IMR-90 (cell line): ENCODE measurements around the gene ZBTB39. TPM values are rescaled to one million over a fixed set of nuclear protein-coding genes. Genes with fewer than 3 reads are reported as not detected.

Source experiments
- ATAC-seq: fragments of 200-7000 bp; cut with Tn5 transposase; 2 replicates; pipeline ENCODE4 v1.9.1; 2020; ENCODE audit warnings: low read depth, mild to moderate bottlenecking, moderate library complexity
- BruUV-seq: library from RNA; stranded (reverse); fragments of 400-500 nt; replicated peaks from 2 replicates; lab custom pipeline; 2021; lab: Mats Ljungman, UMichigan
- CTCF ChIA-PET: fragments of 300-600 bp; formaldehyde crosslinking; extraction: SDS; loops from one replicate; lab custom pipeline; 2021; ENCODE audit warnings: antibody characterized with exemption; lab: Yijun Ruan, JAX
- POLR2A ChIA-PET: fragments of 300-600 bp; sonication (Branson Sonifier 250); formaldehyde crosslinking; loops from one replicate; lab custom pipeline; 2022; ENCODE audit warnings: antibody characterized with exemption; ENCODE audit not compliant: unreplicated experiment; lab: Charles Lee
- DNase-seq: peaks from one replicate; pipeline ENCODE4 v3.0.0; 2013
- H2AFZ ChIP-seq: replicated peaks from 2 replicates; pipeline ENCODE3; 2013; ENCODE audit warnings: low read length, mild to moderate bottlenecking; ENCODE audit not compliant: poor library complexity
- H2AK5ac ChIP-seq: 2 replicates; pipeline ENCODE4 v1.6.1; 2013; ENCODE audit warnings: low read depth, low read length, inconsistent platforms
- H2AK9ac ChIP-seq: replicated peaks from 2 replicates; pipeline ENCODE3; 2013; ENCODE audit warnings: mild to moderate bottlenecking, low read depth, low read length, moderate library complexity; ENCODE audit not compliant: poor library complexity
- H2BK120ac ChIP-seq: 2 replicates; pipeline ENCODE4 v1.6.1; 2013; ENCODE audit warnings: low read depth, low read length, inconsistent platforms
- H2BK15ac ChIP-seq: 3 replicates; pipeline ENCODE4 v1.6.1; 2013; ENCODE audit warnings: low read depth, low read length, inconsistent platforms
- H2BK20ac ChIP-seq: 2 replicates; pipeline ENCODE4 v1.6.1; 2013; ENCODE audit warnings: low read depth, mild to moderate bottlenecking, inconsistent platforms, low read length, moderate library complexity
- H2BK5ac ChIP-seq: 2 replicates; pipeline ENCODE4 v1.6.1; 2013; ENCODE audit warnings: mild to moderate bottlenecking, low read depth, low read length, inconsistent platforms; ENCODE audit not compliant: poor library complexity, severe bottlenecking
- H3K14ac ChIP-seq: replicated peaks from 2 replicates; pipeline ENCODE4 v1.6.1; 2013; ENCODE audit warnings: low read depth, low read length, inconsistent platforms
- H3K18ac ChIP-seq: 2 replicates; pipeline ENCODE4 v1.6.1; 2013; ENCODE audit warnings: low read depth, low read length, control low read depth
- H3K23ac ChIP-seq: 2 replicates; pipeline ENCODE4 v1.6.1; 2013; ENCODE audit warnings: low read depth, low read length, inconsistent platforms
- H3K27ac ChIP-seq: 2 replicates; pipeline ENCODE4 v1.5.1; 2013; ENCODE audit warnings: mild to moderate bottlenecking, control low read depth, low read length; ENCODE audit not compliant: insufficient read depth
- H3K27me3 ChIP-seq: 2 replicates; pipeline ENCODE4 v1.6.1; 2013; ENCODE audit warnings: low read length; ENCODE audit not compliant: control insufficient read depth, insufficient read depth
- H3K36me3 ChIP-seq: 2 replicates; pipeline ENCODE4 v1.6.1; 2013; ENCODE audit warnings: low read length, mixed read lengths; ENCODE audit not compliant: control insufficient read depth, insufficient read depth
- H3K4ac ChIP-seq: 2 replicates; pipeline ENCODE4 v1.6.1; 2013; ENCODE audit warnings: low read depth, low read length, inconsistent platforms
- H3K4me1 ChIP-seq: 2 replicates; pipeline ENCODE4 v1.6.1; 2013; ENCODE audit warnings: low read length, mixed read lengths; ENCODE audit not compliant: control insufficient read depth, insufficient read depth
- H3K4me2 ChIP-seq: 2 replicates; pipeline ENCODE4 v1.6.1; 2013; ENCODE audit warnings: low read depth, mild to moderate bottlenecking, control low read depth, low read length, moderate library complexity
- H3K4me3 ChIP-seq: 2 replicates; pipeline ENCODE4 v1.5.1; 2013; ENCODE audit warnings: low read depth, mild to moderate bottlenecking, control low read depth, low read length, moderate library complexity; ENCODE audit not compliant: insufficient read depth
- H3K56ac ChIP-seq: 2 replicates; pipeline ENCODE4 v1.6.1; 2013; ENCODE audit warnings: low read length, inconsistent platforms; ENCODE audit not compliant: insufficient read depth; ENCODE audit errors: extremely low read depth
- H3K79me1 ChIP-seq, 2 experiments: 2 replicates each; pipeline ENCODE4 v1.6.1; 2013; ENCODE audit warnings: low read length in 2 of 2, inconsistent platforms in 1 of 2, low read depth in 1 of 2
- H3K9ac ChIP-seq: 2 replicates; pipeline ENCODE4 v1.6.1; 2013; ENCODE audit warnings: low read depth, low read length, control low read depth
- H3K9me1 ChIP-seq: 2 replicates; pipeline ENCODE4 v1.6.1; 2013; ENCODE audit warnings: low read length, inconsistent platforms; ENCODE audit not compliant: insufficient read depth
- H3K9me3 ChIP-seq: 2 replicates; pipeline ENCODE4 v1.6.1; 2013; ENCODE audit warnings: low read length; ENCODE audit not compliant: control insufficient read depth, insufficient read depth
- H4K20me1 ChIP-seq: 2 replicates; pipeline ENCODE4 v1.6.1; 2013; ENCODE audit warnings: low read length, inconsistent platforms; ENCODE audit not compliant: insufficient read depth
- H4K5ac ChIP-seq: 2 replicates; pipeline ENCODE4 v1.6.1; 2013; ENCODE audit warnings: mild to moderate bottlenecking, low read depth, low read length, control low read depth
- H4K8ac ChIP-seq, 2 experiments: 2 replicates each; pipeline ENCODE4 v1.6.1; 2013; ENCODE audit warnings: low read depth in 2 of 2, low read length in 2 of 2, control low read depth in 1 of 2, inconsistent platforms in 1 of 2
- H4K91ac ChIP-seq: 2 replicates; pipeline ENCODE4 v1.6.1; 2013; ENCODE audit warnings: low read depth, low read length, inconsistent platforms; ENCODE audit not compliant: insufficient read depth
- BHLHE40 ChIP-seq: fragments of 150-350 bp; IDR thresholded peaks from 2 replicates; pipeline ENCODE4 v1.6.1; 2016; ENCODE audit warnings: mild to moderate bottlenecking, low read depth, low read length
- CEBPB ChIP-seq: IDR thresholded peaks from 2 replicates; pipeline ENCODE4 v1.6.1; 2012; ENCODE audit warnings: low read depth, low read length, improper control_type of control experiment
- CHD1 ChIP-seq: IDR thresholded peaks from 2 replicates; pipeline ENCODE4 v1.6.1; 2012; ENCODE audit warnings: low read depth, low read length, improper control_type of control experiment
- FOS ChIP-seq: fragments of 150-350 bp; IDR thresholded peaks from 2 replicates; pipeline ENCODE4 v1.6.1; 2016; ENCODE audit warnings: low read depth, low read length
- MAFK ChIP-seq: IDR thresholded peaks from 2 replicates; pipeline ENCODE4 v1.6.1; 2012; ENCODE audit warnings: low read depth, low read length, improper control_type of control experiment
- MAZ ChIP-seq: IDR thresholded peaks from 2 replicates; pipeline ENCODE4 v1.6.1; 2012; ENCODE audit warnings: low read depth, mild to moderate bottlenecking, low read length, improper control_type of control experiment, moderate library complexity, borderline replicate concordance
- MXI1 ChIP-seq: IDR thresholded peaks from 2 replicates; pipeline ENCODE4 v1.6.1; 2012; ENCODE audit warnings: low read depth, mild to moderate bottlenecking, low read length, moderate library complexity, borderline replicate concordance
- NFE2L2 ChIP-seq: fragments of 150-350 bp; IDR thresholded peaks from 2 replicates; pipeline ENCODE4 v1.6.1; 2016; ENCODE audit warnings: low read depth, mild to moderate bottlenecking, low read length
- POLR2A ChIP-seq: IDR thresholded peaks from 2 replicates; pipeline ENCODE4 v1.6.1; 2012; ENCODE audit warnings: mild to moderate bottlenecking, low read depth, low read length
- RAD21 ChIP-seq: IDR thresholded peaks from 2 replicates; pipeline ENCODE4 v1.6.1; 2012; ENCODE audit warnings: low read length, improper control_type of control experiment
- RCOR1 ChIP-seq: IDR thresholded peaks from 2 replicates; pipeline ENCODE4 v1.6.1; 2012; ENCODE audit warnings: mild to moderate bottlenecking, low read length, improper control_type of control experiment; ENCODE audit not compliant: insufficient replicate concordance
- RFX5 ChIP-seq: IDR thresholded peaks from 2 replicates; pipeline ENCODE4 v1.8.0; 2012; ENCODE audit warnings: low read depth, mild to moderate bottlenecking, low read length, moderate library complexity
- SMC3 ChIP-seq: fragments of 150-350 bp; IDR thresholded peaks from 2 replicates; pipeline ENCODE4 v1.6.1; 2016; ENCODE audit warnings: low read depth, mild to moderate bottlenecking, antibody characterized with exemption, low read length, moderate library complexity
- WGBS, 2 experiments: methylation state at CpG; one replicate each; pipeline versions ENCODE4 v1.1.5 to v1.1.7; 2013; ENCODE audit warnings: missing lambda C conversion rate in 2 of 2; ENCODE audit not compliant: insufficient read length in 1 of 2; ENCODE audit errors: extremely low coverage in 2 of 2; 5-methylcytosine and 5-hydroxymethylcytosine counted together
- dilution Hi-C: fragments of 300-500 bp; cut with HindIII; formaldehyde crosslinking; loops from one replicate; pipeline ENCODE4 v1.14.3; 2018; ENCODE audit warnings: low sequenced_read_pairs; ENCODE audit not compliant: unreplicated experiment
- in situ Hi-C: fragments of 300-500 bp; cut with MboI; formaldehyde crosslinking; loops from 3 replicates; pipeline ENCODE4 v1.14.3; 2019; ENCODE audit warnings: low sequenced_read_pairs, inconsistent platforms, mixed read lengths
- intact Hi-C: fragments of 100-400 bp; cut with micrococcal nuclease; formaldehyde crosslinking; loops from 2 replicates; pipeline ENCODE4 v1.10.0; 2022
- polyA plus RNA-seq, 3 experiments: library from polyadenylated mRNA; depleted of rRNA; stranded (reverse); fragments of >200 nt; gene quantifications; 2 replicates each; pipeline ENCODE4 v1.2.3, GENCODE V29; 2012; ENCODE audit warnings: low replicate concordance in 1 of 3
- total RNA-seq: library from RNA; depleted of rRNA; stranded (reverse); fragments of >200 nt; gene quantifications from 2 replicates; pipeline ENCODE4 v1.2.3, GENCODE V29; 2012
- TF ChIP-seq, protein P1 (sequence below): fragments of 150-350 bp; IDR thresholded peaks from 2 replicates; pipeline ENCODE4 v1.6.1; 2017; ENCODE audit warnings: mild to moderate bottlenecking, antibody characterized with exemption, low read length, low read depth
- TF ChIP-seq, protein P2 (sequence below): fragments of 150-350 bp; IDR thresholded peaks from 2 replicates; pipeline ENCODE4 v1.6.1; 2016; ENCODE audit warnings: low read depth, mild to moderate bottlenecking, low read length, moderate library complexity, borderline replicate concordance
- TF ChIP-seq, protein P3 (sequence below): conservative IDR thresholded peaks from 2 replicates; pipeline ENCODE4 v1.5.1; 2012; ENCODE audit warnings: mild to moderate bottlenecking, low read depth, low read length, improper control_type of control experiment

Gene ZBTB39
- total and polyA plus RNA-seq, 2 of the 4 experiments (the other 2 are of a cell fraction), result 4.0 to 5.2 TPM

- Histone ChIP-seq H3K4ac (no peak overlapping the region), H3K36me3 (no peaks in the 10 kb centered on the region), H3K14ac (no peak overlapping the region), H2BK5ac (no peak overlapping the region), H3K23ac (no peak overlapping the region; the same call in 1 of the 2 replicates), H3K9me1 (no peaks in the 10 kb centered on the region; the same call in 1 of the 2 replicates), H2AK5ac (no peak overlapping the region), H3K27ac (no peak overlapping the region), H2AFZ (no peak overlapping the region), H2BK120ac (no peak overlapping the region), H2BK15ac (no peak overlapping the region), H3K9me3 (no peaks in the 10 kb centered on the region), H2AK9ac (no peak overlapping the region), H3K56ac (no peak overlapping the region), H3K4me3 (no peak overlapping the region), H3K4me2 (no peak overlapping the region), H3K79me1 (no peaks in the 10 kb centered on the region), H3K4me1 (peaks cover 3% of the 10 kb centered on the region; the same call in 1 of the 2 replicates), H4K91ac (no peak overlapping the region), H4K8ac (no peak overlapping the region), H4K20me1 (peaks cover 10% of the 10 kb centered on the region; the same call in 1 of the 2 replicates), H3K18ac (no peak overlapping the region), H2BK20ac (no peak overlapping the region), H3K9ac (no peak overlapping the region), H3K27me3 (peaks cover 33% of the 10 kb centered on the region), H4K5ac (no peak overlapping the region)
- no peak for DNase-seq
- TF ChIP-seq, protein P1, sequence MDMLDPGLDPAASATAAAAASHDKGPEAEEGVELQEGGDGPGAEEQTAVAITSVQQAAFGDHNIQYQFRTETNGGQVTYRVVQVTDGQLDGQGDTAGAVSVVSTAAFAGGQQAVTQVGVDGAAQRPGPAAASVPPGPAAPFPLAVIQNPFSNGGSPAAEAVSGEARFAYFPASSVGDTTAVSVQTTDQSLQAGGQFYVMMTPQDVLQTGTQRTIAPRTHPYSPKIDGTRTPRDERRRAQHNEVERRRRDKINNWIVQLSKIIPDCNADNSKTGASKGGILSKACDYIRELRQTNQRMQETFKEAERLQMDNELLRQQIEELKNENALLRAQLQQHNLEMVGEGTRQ, result no peak
- TF ChIP-seq NFE2L2 (no peak), MXI1 (no peak), RAD21 (no peak), RFX5 (no peak), MAZ (no peak), SMC3 (no peak), CEBPB (no peak), FOS (no peak), CHD1 (no peak), POLR2A (no peak), RCOR1 (no peak), MAFK (no peak), BHLHE40 (no peak)
- TF ChIP-seq, protein P2, sequence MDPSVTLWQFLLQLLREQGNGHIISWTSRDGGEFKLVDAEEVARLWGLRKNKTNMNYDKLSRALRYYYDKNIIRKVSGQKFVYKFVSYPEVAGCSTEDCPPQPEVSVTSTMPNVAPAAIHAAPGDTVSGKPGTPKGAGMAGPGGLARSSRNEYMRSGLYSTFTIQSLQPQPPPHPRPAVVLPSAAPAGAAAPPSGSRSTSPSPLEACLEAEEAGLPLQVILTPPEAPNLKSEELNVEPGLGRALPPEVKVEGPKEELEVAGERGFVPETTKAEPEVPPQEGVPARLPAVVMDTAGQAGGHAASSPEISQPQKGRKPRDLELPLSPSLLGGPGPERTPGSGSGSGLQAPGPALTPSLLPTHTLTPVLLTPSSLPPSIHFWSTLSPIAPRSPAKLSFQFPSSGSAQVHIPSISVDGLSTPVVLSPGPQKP, result no peak
- TF ChIP-seq, protein P3, sequence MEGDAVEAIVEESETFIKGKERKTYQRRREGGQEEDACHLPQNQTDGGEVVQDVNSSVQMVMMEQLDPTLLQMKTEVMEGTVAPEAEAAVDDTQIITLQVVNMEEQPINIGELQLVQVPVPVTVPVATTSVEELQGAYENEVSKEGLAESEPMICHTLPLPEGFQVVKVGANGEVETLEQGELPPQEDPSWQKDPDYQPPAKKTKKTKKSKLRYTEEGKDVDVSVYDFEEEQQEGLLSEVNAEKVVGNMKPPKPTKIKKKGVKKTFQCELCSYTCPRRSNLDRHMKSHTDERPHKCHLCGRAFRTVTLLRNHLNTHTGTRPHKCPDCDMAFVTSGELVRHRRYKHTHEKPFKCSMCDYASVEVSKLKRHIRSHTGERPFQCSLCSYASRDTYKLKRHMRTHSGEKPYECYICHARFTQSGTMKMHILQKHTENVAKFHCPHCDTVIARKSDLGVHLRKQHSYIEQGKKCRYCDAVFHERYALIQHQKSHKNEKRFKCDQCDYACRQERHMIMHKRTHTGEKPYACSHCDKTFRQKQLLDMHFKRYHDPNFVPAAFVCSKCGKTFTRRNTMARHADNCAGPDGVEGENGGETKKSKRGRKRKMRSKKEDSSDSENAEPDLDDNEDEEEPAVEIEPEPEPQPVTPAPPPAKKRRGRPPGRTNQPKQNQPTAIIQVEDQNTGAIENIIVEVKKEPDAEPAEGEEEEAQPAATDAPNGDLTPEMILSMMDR, result no peak
- no TSS peak for BruUV-seq
- WGBS, 2 experiments, result 80% methylated on average over 1 of the region's 6 CpGs; no CpG with 5 or more reads in 1 of the 2 experiments
- intact Hi-C loops, result no loop called here
- in situ Hi-C loops, result no loop called here
- POLR2A ChIA-PET, result no interaction called here
- no peak for ATAC-seq
- CTCF ChIA-PET, result no interaction called here
- dilution Hi-C loops, result no loop called here
Observed at GRCh38 chr12:57046086-57046791, 39.9 kb upstream of the ZBTB39 start.
